GM10266 (cell line): Measurements from ENCODE around the gene RHOT2.

Experiments
- DNase-seq: peaks from one replicate; pipeline ENCODE4 v3.0.0; 2012; ENCODE audit errors: extremely low spot score
- CTCF ChIP-seq: IDR thresholded peaks from 2 replicates; pipeline ENCODE4 v1.5.1; 2012; ENCODE audit warnings: mild to moderate bottlenecking, low read depth; ENCODE audit not compliant: control insufficient read depth, insufficient read depth; ENCODE audit errors: missing control alignments

Gene RHOT2

GRCh38 chr16:649631-650030 lies 18.3 kb upstream of the RHOT2 start:
- no peak for DNase-seq
- TF ChIP-seq CTCF: no peak

GRCh38 chr16:651844-652243 lies 16.1 kb upstream of the RHOT2 start:
- TF ChIP-seq CTCF: no peak
- no peak for DNase-seq

GRCh38 chr16:652454-653305 lies 15.3 kb upstream of the RHOT2 start:
- no peak for DNase-seq
- TF ChIP-seq CTCF: no peak

- no peak for TF ChIP-seq CTCF
- DNase-seq: no peak
These were observed 13.9 kb upstream of the RHOT2 start for GRCh38 chr16:654034-654433.

GRCh38 chr16:657487-657886 lies 10.4 kb upstream of the RHOT2 start:
- DNase-seq: no peak
- TF ChIP-seq CTCF: no peak

GRCh38 chr16:658679-659571 lies 9.0 kb upstream of the RHOT2 start:
- no peak for TF ChIP-seq CTCF
- no peak for DNase-seq
